Loucy (cell line): ENCODE results near the gene TAF11L7.
"Not testable (repeated sequence)": the region's sequence is repeated elsewhere in the genome, so short reads cannot be mapped to it uniquely, and the experiment has no call there.

Source experiments
- H2AFZ ChIP-seq: fragments of 200-600 bp; sonication (generic); 2 replicates; pipeline ENCODE4 v1.6.0; 2016; ENCODE audit warnings: antibody characterized with exemption, mild to moderate bottlenecking, low read length, moderate library complexity
- H3F3A ChIP-seq: fragments of 200-600 bp; 2 replicates; pipeline ENCODE4 v1.6.0; 2016; ENCODE audit warnings: antibody characterized with exemption, low read depth, mild to moderate bottlenecking
- H3K27me3 ChIP-seq: fragments of 200-600 bp; sonication (generic); 2 replicates; pipeline ENCODE4 v1.6.1; 2014; ENCODE audit warnings: low read length, mild to moderate bottlenecking; ENCODE audit not compliant: insufficient read depth, poor library complexity, severe bottlenecking
- H3K36me3 ChIP-seq: fragments of 200-600 bp; sonication (generic); 2 replicates; pipeline ENCODE4 v1.6.1; 2016; ENCODE audit warnings: low read length; ENCODE audit not compliant: insufficient read depth
- H3K4me1 ChIP-seq: fragments of 200-600 bp; sonication (generic); 2 replicates; pipeline ENCODE4 v1.5.1; 2014; ENCODE audit warnings: low read length, mild to moderate bottlenecking; ENCODE audit not compliant: insufficient read depth, poor library complexity, severe bottlenecking
- H3K4me2 ChIP-seq: fragments of 200-600 bp; sonication (generic); 2 replicates; pipeline ENCODE4 v1.6.0; 2014; ENCODE audit warnings: antibody characterized with exemption, low read length, low read depth, mild to moderate bottlenecking; ENCODE audit not compliant: poor library complexity, severe bottlenecking
- H3K4me3 ChIP-seq: fragments of 200-600 bp; sonication (generic); 2 replicates; pipeline ENCODE4 v1.5.1; 2014; ENCODE audit warnings: low read length, mild to moderate bottlenecking, mixed read lengths; ENCODE audit not compliant: poor library complexity, severe bottlenecking
- H3K79me2 ChIP-seq: fragments of 200-600 bp; sonication (generic); 2 replicates; pipeline ENCODE4 v1.6.1; 2014; ENCODE audit warnings: low read length; ENCODE audit not compliant: insufficient read depth
- H3K9ac ChIP-seq: fragments of 200-600 bp; sonication (generic); 2 replicates; pipeline ENCODE4 v1.6.0; 2014; ENCODE audit warnings: mild to moderate bottlenecking, low read depth, low read length, moderate library complexity; ENCODE audit not compliant: poor library complexity, severe bottlenecking
- H3K9me2 ChIP-seq: fragments of 200-600 bp; sonication (generic); replicated peaks from 2 replicates; pipeline ENCODE4 v1.6.1; 2016; ENCODE audit warnings: low read depth, low read length, mixed read lengths
- H3K9me3 ChIP-seq: fragments of 200-600 bp; sonication (generic); 2 replicates; pipeline ENCODE4 v1.6.1; 2014; ENCODE audit warnings: mild to moderate bottlenecking, antibody characterized with exemption, low read length, low read depth; ENCODE audit not compliant: insufficient read depth
- H4K20me1 ChIP-seq: fragments of 200-600 bp; sonication (generic); 2 replicates; pipeline ENCODE4 v1.6.0; 2014; ENCODE audit warnings: antibody characterized with exemption, low read length, mild to moderate bottlenecking; ENCODE audit not compliant: insufficient read depth, poor library complexity, severe bottlenecking
- EZH2phosphoT487 ChIP-seq: fragments of 200-600 bp; IDR thresholded peaks from 2 replicates; pipeline ENCODE4 v1.6.1; 2018; ENCODE audit warnings: antibody characterized with exemption, mild to moderate bottlenecking, moderate library complexity, borderline replicate concordance
- TF ChIP-seq, protein P1 (sequence below): fragments of 200-600 bp; sonication (generic); conservative IDR thresholded peaks from 2 replicates; pipeline ENCODE4 v1.5.1; 2014; ENCODE audit warnings: mild to moderate bottlenecking, antibody characterized with exemption, low read length

TAF11L7 gene

DNA sequence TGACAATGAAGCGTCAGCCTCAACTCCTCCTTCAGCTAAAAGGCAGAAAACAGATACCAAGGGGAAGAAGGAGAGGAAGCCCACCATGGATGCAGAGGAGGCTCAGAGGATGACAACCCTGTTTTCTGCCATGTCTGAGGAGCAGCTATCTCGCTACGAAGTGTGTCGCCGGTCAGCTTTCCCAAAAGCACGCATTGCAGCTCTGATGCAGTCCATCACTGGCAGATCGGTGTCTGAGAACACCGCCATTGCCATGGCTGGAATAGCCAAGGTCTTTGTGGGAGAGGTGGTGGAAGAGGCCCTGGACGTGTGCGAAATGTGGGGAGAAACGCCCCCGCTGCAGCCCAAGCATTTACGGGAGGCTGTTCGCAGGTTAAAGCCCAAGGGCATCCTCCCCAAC is 19.4 kb upstream of the TAF11L7 start:
- no peaks in the 10 kb centered on the region for H3K9me3 ChIP-seq
- H2AFZ ChIP-seq = no peak overlapping the region
- no peak overlapping the region for H3K9ac ChIP-seq
- no peaks in the 10 kb centered on the region for H4K20me1 ChIP-seq
- no peaks in the 10 kb centered on the region for H3K79me2 ChIP-seq
- TF ChIP-seq EZH2phosphoT487 = no peak
- TF ChIP-seq, protein P1, sequence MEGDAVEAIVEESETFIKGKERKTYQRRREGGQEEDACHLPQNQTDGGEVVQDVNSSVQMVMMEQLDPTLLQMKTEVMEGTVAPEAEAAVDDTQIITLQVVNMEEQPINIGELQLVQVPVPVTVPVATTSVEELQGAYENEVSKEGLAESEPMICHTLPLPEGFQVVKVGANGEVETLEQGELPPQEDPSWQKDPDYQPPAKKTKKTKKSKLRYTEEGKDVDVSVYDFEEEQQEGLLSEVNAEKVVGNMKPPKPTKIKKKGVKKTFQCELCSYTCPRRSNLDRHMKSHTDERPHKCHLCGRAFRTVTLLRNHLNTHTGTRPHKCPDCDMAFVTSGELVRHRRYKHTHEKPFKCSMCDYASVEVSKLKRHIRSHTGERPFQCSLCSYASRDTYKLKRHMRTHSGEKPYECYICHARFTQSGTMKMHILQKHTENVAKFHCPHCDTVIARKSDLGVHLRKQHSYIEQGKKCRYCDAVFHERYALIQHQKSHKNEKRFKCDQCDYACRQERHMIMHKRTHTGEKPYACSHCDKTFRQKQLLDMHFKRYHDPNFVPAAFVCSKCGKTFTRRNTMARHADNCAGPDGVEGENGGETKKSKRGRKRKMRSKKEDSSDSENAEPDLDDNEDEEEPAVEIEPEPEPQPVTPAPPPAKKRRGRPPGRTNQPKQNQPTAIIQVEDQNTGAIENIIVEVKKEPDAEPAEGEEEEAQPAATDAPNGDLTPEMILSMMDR = no peak
- H3K4me1 ChIP-seq = no peaks in the 10 kb centered on the region
- H3K9me2 ChIP-seq = no peaks in the 10 kb centered on the region
- H3K36me3 ChIP-seq = no peaks in the 10 kb centered on the region
- H3K27me3 ChIP-seq = no peaks in the 10 kb centered on the region
- H3F3A ChIP-seq = no peaks in the 10 kb centered on the region
- no peak overlapping the region for H3K4me2 ChIP-seq
- H3K4me3 ChIP-seq = no peak overlapping the region

DNA sequence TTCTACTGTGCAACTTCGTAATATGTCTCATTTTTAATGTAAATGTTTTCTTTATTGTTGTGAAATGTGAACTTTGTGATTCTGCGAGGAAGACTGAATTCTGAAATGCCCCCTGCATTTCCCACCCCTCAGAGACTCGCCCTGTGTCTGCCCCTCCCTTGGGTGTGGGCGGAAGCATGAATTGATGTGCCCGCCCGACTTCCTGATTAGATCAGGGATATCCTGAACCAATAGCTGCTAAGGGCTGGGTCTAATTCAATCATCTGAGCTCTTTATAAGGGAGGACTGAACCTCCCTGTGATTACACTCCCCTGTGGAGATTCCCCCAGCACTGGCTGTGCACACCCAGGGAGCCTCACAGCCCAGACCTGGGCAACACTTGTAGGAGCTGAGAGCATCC is 18.3 kb upstream of the TAF11L7 start, which contains the start of gene TAF11L11:
Gene TAF11L11 (plus strand): TSS at position 304 of the 400 bp plus-strand sequence.
- H3K4me3 ChIP-seq, H3K9me2 ChIP-seq, H3F3A ChIP-seq, H2AFZ ChIP-seq, H3K79me2 ChIP-seq, H3K4me1 ChIP-seq, H3K9ac ChIP-seq, H4K20me1 ChIP-seq, H3K36me3 ChIP-seq, H3K4me2 ChIP-seq, H3K9me3 ChIP-seq, H3K27me3 ChIP-seq: not testable (repeated sequence)

DNA sequence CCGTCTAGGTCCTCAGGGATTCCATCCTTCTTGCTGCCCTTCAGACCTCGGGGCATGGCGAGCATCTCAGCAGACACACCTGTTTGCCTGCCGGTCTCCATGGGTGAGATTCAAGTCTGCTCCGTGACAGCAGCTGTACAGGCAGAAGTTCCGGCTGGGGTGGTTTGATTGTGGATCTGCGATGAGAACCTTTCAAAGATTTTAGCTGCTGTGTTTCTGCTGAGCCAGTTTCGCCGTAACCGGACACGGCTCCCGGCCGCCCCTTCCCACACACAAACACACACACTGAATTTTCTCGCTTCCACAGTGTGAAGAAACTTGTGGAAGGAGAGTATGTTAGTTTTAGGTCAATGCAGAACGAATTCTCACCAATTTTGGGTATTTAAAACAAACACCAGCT is 12.2 kb upstream of the TAF11L7 start, which contains the start of gene TAF11L10:
Gene TAF11L10 (minus strand): TSS at position 101 of the 400 bp plus-strand sequence.
- H3K27me3 ChIP-seq, H3F3A ChIP-seq, H3K4me3 ChIP-seq, H3K4me1 ChIP-seq, H3K79me2 ChIP-seq, H3K9me2 ChIP-seq, H2AFZ ChIP-seq, H3K9ac ChIP-seq, H4K20me1 ChIP-seq, H3K36me3 ChIP-seq, H3K4me2 ChIP-seq, H3K9me3 ChIP-seq: not testable (repeated sequence)

DNA sequence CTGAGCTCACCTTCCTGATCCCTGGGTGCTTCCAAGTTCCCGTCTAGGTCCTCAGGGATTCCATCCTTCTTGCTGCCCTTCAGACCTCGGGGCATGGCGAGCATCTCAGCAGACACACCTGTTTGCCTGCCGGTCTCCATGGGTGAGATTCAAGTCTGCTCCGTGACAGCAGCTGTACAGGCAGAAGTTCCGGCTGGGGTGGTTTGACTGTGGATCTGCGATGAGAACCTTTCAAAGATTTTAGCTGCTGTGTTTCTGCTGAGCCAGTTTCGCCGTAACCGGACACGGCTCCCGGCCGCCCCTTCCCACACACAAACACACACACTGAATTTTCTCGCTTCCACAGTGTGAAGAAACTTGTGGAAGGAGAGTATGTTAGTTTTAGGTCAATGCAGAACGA is 8.7 kb upstream of the TAF11L7 start, which contains the start of gene TAF11L9:
Gene TAF11L9 (minus strand): TSS at position 140 of the 400 bp plus-strand sequence.
- H3K79me2 ChIP-seq, H3K4me1 ChIP-seq, H3K9me3 ChIP-seq, H3K4me2 ChIP-seq, H3K27me3 ChIP-seq, H2AFZ ChIP-seq, H3K9me2 ChIP-seq, H3K4me3 ChIP-seq, H3K36me3 ChIP-seq, H3F3A ChIP-seq, H3K9ac ChIP-seq, H4K20me1 ChIP-seq: not testable (repeated sequence)

DNA sequence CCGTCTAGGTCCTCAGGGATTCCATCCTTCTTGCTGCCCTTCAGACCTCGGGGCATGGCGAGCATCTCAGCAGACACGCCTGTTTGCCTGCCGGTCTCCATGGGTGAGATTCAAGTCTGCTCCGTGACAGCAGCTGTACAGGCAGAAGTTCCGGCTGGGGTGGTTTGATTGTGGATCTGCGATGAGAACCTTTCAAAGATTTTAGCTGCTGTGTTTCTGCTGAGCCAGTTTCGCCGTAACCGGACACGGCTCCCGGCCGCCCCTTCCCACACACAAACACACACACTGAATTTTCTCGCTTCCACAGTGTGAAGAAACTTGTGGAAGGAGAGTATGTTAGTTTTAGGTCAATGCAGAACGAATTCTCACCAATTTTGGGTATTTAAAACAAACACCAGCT is 5.3 kb upstream of the TAF11L7 start, which contains the start of gene TAF11L8:
Gene TAF11L8 (minus strand): TSS at position 101 of the 400 bp plus-strand sequence.
- H3K9ac ChIP-seq, H3K36me3 ChIP-seq, H2AFZ ChIP-seq, H3K79me2 ChIP-seq, H3K9me3 ChIP-seq, H4K20me1 ChIP-seq, H3F3A ChIP-seq, H3K27me3 ChIP-seq, H3K4me1 ChIP-seq, H3K4me3 ChIP-seq, H3K9me2 ChIP-seq, H3K4me2 ChIP-seq: not testable (repeated sequence)
